C4-2B (cell line): ENCODE results near the gene DTNA.

Source experiments
- H3K27ac ChIP-seq: fragments of 450-650 bp; 2 replicates; pipeline ENCODE4 v1.5.1; 2017
- ZFX ChIP-seq: fragments of 450-650 bp; IDR thresholded peaks from 2 replicates; pipeline ENCODE4 v1.6.1; 2017
- TF ChIP-seq, protein P1 (sequence below): fragments of 450-650 bp; conservative IDR thresholded peaks from 2 replicates; pipeline ENCODE4 v1.5.1; 2017; ENCODE audit warnings: mild to moderate bottlenecking

The DTNA gene

DNA sequence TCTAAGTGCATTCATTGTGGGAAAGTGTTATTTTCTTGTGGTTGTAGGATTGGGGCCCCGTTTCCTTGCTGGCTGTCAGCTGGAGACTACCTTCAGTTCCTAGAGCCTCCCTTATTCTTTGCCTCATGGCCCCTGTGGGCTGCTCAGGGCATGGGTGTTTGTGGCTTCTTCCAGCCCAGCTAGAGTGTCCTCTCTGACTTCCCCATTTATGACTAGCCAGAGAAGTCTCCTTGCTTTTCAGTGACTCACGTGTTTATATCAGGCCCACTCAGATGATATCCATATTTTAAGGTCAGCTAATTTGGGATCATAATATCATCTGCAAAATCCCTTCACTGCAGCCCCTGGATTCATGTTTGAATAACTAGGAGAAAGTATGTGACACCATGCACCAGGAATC, 62.8 kb downstream of the DTNA start:
- H3K27ac ChIP-seq = no peak overlapping the region
- TF ChIP-seq ZFX = no peak
- TF ChIP-seq, protein P1, sequence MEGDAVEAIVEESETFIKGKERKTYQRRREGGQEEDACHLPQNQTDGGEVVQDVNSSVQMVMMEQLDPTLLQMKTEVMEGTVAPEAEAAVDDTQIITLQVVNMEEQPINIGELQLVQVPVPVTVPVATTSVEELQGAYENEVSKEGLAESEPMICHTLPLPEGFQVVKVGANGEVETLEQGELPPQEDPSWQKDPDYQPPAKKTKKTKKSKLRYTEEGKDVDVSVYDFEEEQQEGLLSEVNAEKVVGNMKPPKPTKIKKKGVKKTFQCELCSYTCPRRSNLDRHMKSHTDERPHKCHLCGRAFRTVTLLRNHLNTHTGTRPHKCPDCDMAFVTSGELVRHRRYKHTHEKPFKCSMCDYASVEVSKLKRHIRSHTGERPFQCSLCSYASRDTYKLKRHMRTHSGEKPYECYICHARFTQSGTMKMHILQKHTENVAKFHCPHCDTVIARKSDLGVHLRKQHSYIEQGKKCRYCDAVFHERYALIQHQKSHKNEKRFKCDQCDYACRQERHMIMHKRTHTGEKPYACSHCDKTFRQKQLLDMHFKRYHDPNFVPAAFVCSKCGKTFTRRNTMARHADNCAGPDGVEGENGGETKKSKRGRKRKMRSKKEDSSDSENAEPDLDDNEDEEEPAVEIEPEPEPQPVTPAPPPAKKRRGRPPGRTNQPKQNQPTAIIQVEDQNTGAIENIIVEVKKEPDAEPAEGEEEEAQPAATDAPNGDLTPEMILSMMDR = no peak

DNA sequence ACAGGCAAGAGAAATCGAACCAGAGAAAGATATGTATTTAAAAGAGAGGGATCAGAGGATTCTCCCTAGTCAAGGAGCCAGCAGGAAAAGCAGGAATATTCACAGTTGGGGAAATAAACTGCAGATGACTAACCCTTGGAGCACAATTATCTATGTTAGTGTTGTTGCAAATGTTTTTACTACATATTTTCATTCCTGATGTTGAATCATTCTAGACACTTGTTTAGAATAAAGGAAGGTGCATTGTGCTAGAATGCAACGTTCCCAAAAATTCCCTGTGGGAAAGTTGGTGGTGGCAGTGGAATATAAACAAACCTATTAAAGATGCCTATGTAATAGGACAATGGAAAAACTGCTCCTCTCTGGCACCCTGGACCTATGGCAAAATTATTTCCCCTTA, 63.3 kb downstream of the DTNA start:
- H3K27ac ChIP-seq = no peak overlapping the region
- TF ChIP-seq, protein P1 = no peak
- no peak for TF ChIP-seq ZFX

DNA sequence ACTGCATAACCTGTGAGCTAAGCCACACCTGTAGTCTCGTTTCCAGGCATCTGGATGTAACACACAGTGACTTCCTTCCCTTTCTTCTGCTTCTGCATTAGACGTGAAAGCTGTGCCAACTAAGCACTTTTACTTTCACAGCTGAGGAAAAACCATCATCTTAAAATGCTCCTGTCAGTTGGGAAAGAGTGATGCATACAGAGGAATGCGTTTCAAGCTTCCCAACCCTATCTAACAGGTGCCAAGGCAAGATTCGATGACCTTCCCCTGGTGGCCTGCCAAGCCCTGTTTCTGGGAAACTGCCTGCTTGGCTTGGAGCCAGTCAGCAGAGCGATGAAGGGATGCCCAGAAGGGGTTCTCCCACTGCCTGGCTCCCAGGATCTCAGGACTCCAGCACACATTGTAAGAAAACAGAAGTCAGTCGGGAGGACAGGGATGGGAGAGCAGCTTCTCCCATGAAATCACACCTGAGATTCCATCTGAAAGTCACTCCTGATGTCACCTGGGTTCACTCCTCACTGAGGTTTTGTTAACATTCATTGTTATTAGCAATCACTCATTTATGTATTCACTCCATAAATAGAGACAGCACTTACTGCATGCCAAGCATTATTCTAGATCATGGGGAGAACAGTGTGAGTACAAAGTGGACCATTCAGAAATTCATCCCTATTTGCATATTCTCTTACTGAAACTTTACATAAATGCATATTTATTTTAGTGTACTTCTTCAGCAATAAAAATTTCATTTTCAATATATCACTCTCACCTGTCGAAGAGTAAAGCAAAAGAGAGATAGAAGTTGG, 64.1 kb downstream of the DTNA start:
- no peak for TF ChIP-seq ZFX
- TF ChIP-seq, protein P1 = no peak
- H3K27ac ChIP-seq = no peak overlapping the region

DNA sequence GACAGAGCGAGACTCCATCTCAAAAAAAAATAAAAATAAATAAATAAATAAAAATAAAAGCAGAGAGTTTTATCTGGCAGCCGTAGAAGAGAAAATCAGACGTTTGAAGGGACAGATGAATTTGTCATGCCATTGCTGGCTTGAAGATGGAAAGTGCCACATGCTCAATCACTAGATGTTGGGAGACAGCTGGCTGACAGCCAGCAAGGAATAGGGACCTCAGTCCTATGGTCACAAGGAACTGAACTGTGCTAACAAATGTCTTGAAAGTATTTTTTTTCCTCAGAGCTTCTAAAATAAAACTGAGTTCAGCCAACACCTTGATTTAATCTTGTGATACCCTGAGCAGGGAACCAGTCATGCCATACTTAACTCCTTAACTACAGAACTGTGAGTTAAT, 65.4 kb downstream of the DTNA start:
- H3K27ac ChIP-seq = no peak overlapping the region
- TF ChIP-seq, protein P1 = no peak
- no peak for TF ChIP-seq ZFX

DNA sequence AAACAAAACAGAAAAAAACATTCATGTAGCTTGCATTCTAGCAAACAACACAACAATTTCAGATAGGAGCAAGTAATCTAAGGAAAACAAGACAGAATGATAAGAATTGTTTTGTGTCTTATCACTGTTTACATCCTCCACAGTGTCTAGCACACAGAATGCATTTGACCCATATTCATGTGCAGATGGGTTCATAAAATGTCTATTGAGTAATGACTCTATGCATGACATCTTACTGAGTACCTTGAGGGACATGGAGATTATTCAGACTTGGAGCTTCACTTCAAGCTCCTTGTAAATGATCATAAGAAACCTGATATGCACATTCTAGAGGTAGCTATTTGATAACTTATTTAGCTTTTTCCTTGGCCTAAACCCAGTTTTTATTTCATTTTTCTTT, 69.0 kb downstream of the DTNA start:
- no peak overlapping the region for H3K27ac ChIP-seq

DNA sequence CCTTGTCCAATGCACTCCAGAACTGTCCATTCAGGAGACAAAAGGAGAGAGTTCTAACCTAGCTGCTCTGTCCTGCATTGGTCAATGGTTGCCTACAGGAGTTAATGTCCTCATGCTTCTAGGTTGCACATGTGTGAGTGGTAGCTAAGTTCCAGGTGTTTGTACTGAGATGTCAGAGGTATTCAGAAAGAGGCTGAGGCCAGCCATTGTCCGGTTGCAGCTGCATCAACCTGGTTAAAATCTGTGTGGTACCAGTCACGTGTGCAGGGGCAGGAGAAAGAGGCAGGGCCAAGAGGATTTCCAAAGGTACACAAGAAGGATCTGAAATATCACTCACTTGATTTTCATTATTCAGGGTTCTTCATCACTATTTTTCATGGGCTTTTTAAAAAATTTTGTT, 70.8 kb downstream of the DTNA start:
- TF ChIP-seq ZFX = no peak
- TF ChIP-seq, protein P1 = no peak
- no peak overlapping the region for H3K27ac ChIP-seq

More for the DNA sequence above, 69.0 kb downstream of the DTNA start:
- TF ChIP-seq, protein P1 = no peak
- no peak for TF ChIP-seq ZFX

DNA sequence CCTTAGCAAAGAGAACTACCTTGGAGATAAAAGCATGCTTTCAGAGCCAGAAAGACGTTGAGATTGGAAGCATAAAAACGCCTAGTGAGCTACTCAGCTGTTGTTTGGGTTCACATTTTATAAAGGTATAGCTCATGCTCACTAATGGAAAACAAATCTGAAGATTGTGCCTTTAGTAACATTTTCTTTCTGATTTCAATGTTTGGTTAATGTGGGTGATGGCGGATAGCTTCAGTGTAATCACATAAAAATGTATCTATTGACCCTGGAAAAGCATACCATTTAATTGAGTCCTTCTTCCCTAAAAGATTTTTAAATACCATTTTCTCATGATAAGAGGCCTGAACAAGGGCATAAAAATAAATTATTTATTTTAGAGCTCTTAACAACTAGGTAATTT, 73.4 kb downstream of the DTNA start:
- TF ChIP-seq ZFX = no peak
- no peak overlapping the region for H3K27ac ChIP-seq

DNA sequence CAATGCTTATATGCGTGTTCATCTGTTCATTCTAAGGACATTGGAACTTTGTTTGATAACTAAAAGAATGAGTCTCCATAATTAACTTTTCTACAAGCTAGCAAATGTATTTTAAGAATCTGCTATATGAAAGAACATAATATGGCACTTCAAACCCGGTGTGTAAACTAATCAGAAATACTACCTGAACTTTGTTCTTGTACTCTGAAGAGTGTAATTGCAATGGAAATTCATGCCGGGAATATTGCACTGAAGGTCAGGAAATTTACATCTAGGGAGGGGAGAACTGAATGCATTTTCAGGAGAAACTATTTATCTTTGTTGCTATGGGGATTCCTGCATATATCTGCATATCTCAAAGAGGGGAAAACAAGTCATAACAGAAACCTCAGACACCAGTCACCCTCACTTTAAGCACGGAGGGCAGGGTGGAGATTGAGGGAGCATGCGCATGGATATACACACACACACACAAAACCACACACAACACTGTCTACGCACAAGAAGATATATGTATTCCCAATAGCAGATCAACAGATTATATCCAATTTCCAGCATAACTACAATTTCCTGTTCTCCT, 76.2 kb downstream of the DTNA start:
- H3K27ac ChIP-seq = no peak overlapping the region
- TF ChIP-seq ZFX = no peak
- TF ChIP-seq, protein P1 = no peak
